GM21825 (cell line): Measurements from ENCODE around the gene NR5A2.

ENCODE experiments used
- ATAC-seq: cut with Tn5 transposase; IDR thresholded peaks from one replicate; pipeline ENCODE4 v1.9.1; 2021; ENCODE audit warnings: mild to moderate bottlenecking, moderate library complexity; ENCODE audit not compliant: unreplicated experiment

NR5A2 gene

DNA sequence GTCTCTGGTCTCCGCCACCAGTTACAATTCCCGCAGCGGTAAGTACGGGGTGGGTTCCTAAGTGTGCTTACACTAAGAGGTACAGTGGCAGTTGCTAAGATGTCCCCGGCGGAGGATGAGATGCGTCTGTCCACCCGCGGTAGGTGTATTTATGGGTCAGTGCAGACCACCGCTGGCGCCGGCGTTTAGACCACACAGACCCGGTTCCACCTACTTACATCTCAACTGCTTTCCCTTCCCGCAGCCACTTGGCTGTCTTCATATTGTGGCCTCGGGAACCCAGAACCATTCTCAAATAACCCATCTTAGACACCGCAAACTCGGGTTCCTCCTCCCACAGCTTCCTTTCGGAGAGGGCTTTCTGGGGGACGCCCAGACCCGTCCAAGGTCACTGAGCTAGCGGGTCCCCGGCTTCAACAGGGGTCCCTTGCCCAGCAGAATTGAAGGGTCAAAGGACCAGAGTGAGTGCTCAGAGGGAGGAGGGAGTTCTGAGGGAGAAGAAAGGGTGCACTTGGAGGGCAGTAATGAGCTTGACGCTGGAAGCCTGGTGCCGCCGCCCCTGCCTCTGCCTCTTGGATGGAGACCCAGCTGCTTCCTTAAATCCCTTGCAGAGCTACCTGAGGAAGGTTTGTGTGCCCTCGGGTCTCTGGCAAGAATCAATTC lies 8.6 kb downstream of the NR5A2 start:
- no peak for ATAC-seq

DNA sequence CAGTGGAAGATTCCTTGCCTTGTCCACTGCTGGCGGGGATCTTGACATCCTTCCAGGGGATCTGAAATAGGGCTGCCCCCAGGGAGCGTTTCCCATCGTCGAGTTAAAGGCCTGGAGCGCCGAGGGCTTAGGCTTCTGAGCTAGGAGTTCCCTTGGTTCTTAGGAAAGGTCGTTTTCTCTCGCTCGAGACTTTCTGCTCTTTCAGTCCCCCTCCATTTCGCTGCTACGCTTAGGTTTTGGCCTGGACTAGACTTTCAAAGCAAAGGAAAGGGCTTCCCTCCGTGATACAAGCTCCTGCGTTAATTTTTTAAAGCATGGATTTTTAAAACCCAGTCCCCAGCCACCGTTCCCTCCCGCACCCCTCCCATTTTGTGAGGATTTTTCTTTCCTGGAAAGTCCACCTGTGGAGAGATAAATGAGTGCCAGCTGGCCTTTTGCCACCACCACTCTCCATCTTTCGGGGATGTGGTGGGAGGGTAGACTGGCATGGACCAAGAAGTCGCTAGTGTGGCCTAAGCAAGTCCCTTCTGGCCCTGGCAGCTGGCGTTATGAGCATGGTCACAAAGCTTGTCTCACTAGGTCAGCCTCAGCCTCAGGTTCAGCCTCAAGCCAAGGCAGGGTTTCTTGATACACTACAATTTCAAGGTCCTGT lies 9.2 kb downstream of the NR5A2 start:
- ATAC-seq: no peak

DNA sequence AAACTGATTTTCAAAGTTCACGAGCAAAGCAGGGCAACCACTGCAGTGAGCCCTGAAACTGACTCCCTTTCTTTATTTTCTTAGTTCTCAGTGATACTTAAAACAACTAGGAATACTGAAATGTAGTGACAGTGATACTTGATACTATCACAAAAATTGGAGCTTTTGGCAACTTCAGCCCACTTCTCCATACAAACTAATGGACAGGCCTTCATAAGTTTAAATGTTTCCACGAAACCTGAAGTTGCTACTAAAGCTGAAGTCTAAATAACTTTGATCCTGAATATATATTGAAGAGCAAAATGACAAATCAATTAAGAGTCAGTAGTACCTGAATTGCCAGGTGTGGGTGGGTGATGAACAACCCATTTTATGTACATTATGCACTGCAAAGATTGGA lies 10.0 kb downstream of the NR5A2 start:
- no peak for ATAC-seq

DNA sequence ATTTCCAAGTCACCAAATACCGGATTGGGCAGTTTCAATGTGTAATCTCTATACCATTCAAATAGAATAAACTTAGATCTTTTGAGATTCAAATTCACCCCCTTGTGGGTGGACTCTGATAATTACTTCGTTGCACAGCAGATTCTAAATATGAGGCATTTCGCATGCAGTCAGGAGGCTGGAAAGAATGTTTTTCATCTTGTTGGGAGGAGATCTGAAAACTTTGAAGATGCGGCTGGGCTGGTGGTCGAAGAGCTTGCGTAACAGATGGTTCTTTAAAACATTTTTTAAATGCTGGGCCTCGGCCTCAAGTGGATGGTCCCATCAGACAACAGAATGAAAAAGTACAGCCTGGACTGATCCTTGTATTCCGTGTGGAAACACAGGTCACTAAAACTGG lies 10.4 kb downstream of the NR5A2 start:
- no peak for ATAC-seq

DNA sequence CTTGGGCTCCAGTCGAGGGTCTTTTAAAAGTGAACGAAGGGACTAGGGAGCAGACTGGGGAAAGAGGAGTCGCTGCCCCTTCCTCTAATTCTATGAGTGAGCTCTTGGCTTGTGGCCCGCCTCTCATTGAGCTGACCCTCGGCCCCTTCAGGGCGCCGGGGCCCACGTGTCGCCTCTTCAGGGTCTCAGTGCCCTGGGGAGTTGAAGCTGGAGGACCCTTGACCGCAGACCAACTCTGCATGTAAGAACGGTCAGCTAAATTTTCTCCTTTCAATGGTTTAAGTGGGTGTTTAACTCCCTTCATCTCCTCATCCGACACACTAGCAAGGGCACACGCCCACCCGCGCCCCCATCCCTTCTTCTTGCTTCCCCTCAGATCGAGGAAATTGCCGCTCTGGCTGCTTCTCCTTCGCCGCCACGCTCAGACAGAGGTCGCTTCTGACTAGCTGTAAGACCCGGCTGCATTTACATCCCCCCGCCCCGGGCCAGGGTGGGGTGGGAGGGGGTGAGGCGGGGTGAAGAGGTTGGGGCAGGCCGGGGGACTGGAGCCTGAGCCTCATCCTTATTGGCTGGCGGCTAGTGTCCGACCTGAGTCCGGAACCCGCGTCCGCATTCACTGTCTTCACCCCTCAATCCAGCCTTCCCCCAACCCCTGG lies 10.9 kb downstream of the NR5A2 start:
- no peak for ATAC-seq

DNA sequence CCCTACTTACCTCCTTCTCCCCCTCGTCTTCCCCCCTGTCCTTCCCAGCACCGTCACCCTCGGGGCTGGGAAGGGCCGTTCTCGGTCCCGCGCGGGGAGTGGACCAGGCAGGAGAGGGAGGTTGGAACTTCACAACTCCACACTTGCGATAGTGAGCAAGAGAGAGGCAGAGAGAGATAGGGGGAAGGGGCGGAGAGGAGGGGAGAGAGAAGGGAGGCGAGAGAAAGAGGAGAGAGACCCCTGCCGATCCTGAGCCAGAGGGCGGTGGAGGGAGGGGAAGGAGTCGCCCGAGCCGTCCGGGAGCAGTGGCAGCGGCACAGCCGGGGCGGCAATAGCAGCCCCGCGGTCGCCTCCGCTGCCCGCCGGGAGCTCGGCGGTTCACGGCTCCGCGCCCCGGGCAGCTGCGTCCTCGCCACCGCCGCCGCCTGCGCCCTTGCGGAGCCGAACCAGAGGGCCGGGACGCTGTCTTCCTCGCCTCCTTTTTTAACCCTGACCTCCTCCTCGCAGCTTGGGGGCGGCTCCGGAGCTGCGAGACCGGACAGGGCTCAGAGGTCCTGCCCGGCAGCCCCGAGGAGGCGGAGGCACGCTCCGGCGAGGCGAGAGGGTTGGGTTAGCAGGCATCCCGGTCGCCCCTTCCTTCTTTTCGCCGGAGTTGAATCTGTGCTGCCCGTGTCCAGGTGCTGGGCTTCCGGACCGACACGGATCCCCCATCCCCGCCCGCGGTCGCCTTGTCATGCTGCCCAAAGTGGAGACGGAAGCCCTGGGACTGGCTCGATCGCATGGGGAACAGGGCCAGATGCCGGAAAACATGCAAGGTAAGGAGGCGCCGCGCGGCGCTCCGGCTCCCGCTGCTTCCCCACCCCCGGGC lies 11.7 kb downstream of the NR5A2 start:
- no peak for ATAC-seq

DNA sequence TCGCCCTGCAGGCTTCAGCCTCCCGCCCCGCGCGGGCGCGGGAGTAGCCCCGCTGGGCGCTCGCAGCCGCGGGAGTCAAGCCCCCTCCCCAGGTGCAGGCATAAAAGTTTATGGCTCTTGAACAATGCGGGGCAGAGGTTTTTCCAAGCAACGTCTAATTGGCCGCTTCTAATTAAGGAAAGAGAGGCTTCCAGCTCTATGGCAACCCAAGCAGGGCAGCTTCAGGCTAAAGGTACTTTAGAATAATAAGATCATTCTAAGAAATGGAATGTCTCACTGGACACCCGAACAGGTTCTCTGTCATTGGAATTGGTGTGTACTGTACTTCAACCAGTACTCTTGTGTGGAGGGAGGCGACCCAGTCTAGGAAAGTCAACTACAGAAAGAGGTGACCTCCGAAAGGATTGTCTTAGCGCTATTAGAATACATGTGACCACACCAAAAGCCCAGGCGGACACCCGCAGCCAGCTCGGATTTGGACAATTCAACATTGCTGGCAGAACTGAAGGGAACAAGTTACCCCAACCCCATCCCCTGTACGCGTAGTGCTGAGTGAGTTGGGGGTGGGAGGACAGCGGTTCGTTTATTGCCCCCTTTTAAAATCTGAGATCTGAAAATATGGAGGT lies 12.5 kb downstream of the NR5A2 start:
- no peak for ATAC-seq

DNA sequence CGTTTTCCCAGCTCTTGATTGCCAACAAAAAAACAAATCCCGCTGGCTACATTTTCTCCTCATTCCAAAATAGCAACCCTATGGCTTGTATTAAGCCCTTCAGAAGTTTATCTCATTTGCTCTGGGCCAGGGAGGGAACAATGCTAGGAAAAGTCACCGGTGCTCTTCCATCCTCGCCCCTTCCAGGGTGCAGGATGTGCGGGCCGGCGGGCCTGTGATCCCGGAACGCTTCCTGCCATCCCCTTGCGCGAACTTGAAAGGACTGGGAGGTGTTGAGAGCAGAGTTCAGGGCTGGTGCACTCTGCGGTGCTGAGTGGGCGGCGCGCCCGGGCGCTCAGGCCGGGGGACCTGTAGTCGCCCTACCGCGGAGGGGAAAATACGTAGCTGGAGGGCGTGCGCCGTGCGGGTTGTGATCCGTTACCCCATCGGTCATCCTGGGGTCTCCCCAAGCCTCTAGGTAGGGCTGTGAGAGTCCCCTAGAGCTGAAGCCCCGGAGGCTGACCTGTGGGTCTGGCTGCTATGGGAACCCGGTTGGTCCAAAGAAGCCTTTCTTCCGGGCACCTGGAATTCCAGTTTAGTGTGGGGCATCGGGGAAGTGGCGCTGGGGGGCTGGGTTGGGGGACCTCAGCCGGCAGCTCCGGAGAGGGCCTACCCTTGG lies 13.1 kb downstream of the NR5A2 start:
- ATAC-seq: no peak

DNA sequence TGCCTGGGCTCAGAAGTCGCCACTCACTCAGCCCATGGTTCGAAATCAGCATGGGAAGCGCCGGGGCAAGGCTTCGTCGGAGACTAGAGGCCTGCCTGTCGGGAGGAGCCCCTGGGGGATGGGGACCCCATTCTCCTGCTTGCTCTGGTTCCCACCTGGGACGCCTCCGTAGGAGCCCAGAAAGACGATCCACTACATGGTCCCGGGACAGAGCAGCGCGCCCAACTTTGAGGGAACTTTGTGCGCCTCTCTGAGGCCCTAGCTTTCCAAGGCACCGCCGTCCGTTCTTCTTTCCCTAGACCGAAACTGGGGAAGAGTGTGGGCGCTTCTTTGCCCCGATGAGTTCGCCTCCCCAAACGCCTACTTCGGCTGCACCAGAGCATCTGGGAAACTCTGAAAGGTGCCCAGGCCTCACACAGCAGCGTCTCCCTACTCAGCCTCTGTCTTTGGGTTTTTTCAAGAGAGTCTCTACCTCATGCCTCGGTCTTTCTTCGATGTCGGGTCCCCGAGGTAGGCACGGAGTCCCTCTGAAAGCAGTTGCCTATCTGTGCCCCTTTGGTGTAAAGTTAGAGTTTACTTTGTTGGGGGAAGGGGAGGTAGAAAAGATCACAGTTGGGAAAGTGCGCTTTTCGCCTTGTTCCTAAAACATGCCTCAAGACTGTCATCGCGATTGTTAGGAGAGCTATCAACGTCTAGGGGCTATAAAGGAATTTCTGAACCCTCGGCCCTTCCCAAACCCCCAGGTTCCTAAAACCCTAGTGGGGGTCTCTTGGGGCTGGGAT lies 14.0 kb downstream of the NR5A2 start:
- no peak for ATAC-seq

DNA sequence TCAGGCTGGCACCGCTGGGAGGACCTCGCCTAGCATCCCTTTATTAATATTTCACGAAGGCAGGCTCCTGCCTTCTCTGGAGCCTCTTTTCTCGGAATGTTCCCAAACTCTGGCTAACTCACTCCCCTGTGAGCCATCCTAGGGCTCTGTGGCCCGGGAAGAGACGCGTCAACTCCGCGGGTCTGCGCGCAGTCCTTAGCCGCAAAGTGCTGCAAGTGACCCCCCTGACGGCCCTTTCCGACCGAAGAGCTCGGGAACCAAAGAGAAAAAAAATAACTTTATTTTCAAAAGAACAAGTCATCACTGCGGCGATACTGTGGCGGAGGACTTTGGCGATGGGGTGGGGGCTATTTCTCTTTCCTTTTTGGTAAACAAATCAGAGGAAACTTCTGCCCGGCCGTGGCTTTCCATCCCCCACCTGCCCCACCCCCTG lies 14.6 kb downstream of the NR5A2 start:
- no peak for ATAC-seq

DNA sequence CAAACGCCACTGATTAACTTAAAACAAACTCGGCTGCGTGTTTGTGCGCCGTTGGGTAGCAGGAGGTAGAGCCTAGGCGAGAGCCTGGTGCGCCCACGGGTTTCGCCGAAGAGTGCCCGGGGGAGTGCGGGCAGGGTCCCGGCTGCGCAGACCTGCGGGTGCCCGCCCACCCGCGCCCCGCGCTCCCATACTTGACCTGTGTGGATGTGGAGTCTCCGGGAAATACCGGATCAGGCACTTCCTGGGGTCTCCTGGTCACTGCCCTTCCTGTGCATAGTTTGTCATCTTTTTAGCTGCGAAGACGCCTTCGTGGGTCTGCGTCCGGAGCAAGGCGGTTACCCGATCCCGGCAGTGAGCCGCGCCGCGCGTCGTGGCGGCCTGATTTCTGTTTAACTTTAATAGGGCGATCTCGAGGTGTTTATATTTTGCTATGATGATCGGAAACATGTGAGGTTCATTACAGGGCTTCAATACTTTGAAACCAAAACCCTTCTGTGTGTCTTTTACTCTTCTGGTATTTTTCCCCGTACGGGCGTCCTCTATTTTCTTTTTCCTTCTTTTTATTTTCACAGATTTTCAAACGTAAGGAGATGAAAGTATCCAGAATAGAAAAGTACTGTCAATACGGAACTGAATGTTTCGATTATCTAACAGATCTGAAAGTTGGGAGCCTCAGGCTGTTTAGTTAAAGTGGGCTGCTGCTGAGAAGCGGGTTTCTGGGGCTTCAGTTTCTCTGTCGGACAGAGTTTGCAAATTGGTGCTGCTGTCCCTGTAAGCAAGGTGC lies 15.2 kb downstream of the NR5A2 start:
- ATAC-seq: no peak

DNA sequence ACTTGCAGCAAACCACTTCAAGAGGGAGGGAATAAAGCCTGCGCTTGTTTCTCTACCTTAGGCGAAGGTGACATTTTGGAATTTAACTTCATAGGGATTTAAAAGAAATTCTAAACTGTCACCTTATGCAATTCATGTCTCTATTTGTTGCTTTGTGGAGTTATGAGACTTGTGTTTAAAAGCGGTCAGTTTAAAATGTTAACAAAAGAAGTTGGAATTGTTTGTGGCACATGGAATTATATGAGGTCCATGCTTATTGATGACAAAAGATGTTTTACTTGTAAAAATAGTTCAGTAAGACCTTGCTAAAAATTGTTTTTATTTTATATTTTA lies 15.8 kb downstream of the NR5A2 start:
- ATAC-seq: no peak

DNA sequence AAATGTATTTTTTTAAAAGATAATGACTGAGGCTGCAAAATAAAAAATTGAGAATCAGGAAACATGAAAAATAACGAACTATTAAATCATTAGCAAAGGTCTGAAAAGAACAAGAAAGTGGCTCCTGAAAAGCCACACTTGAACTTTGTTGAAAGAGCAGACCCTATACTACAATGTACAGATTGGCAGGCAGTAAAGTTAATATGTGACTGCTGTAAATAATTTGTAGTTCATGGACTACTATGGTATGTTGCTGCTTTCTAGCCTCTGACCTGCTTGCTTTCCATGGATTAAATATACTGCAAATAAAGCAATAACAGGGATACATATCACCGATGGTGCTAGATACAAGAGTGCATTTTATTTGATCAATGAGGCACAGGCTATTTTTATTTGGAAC lies 18.6 kb downstream of the NR5A2 start:
- no peak for ATAC-seq

DNA sequence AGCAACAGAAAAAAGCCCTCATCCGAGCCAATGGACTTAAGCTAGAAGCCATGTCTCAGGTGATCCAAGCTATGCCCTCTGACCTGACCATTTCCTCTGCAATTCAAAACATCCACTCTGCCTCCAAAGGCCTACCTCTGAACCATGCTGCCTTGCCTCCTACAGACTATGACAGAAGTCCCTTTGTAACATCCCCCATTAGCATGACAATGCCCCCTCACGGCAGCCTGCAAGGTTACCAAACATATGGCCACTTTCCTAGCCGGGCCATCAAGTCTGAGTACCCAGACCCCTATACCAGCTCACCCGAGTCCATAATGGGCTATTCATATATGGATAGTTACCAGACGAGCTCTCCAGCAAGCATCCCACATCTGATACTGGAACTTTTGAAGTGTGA lies 20.7 kb downstream of the NR5A2 start:
- no peak for ATAC-seq

DNA sequence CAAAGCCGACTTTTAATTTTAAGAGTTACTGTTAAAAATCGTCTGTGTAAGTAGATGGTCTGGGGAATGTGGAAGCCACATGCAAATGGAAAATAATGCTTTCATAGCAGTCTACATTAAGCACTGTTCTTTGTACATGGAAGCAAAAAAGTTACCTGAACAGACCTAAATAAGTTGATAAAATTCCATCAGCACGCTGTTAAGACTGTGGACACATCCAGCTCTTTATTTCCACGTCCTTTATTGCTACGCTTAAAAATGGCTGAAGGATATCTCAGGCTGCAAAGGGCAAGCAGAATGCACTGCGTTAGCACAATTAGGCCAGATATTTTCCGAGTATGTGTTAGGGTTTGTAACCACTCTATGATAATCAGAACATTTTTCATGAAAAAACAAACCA lies 22.3 kb downstream of the NR5A2 start:
- ATAC-seq: no peak

DNA sequence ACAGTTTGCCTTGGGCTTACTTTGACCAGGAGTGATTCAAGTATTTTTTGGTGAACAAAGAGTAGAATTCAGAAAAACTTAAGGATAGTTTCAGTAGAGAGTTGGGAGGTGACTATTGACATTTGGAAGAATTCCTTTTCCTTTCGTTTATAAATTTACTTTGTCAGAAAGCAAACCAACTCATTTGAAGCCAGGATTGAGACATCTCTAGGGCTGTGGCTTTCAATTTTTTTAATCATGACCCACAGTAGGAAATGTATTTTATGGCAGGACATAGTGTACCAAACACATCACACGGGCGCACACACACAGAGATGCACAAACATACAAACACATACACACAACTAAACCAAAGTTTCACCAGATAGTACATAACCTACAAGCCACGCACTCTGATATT lies 24.1 kb downstream of the NR5A2 start:
- ATAC-seq: no peak

DNA sequence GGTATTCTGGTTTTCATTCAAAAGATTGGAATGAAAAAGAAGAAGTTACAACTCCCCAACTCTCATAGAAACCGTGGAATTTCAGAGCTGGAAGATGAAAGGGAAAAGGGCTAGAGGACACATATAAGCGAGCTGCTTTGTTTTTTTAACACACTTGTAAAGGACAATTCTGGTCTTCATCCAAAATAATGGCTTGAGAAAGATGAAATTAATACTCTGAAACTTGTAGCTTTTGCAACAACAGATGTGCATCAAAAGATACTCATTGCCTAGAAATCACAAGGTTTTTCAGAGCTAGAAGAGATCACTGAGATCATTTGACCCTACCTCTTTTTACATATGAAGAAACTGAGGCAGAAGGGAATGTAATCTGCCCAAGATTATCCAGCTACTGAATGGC lies 25.6 kb downstream of the NR5A2 start:
- no peak for ATAC-seq

DNA sequence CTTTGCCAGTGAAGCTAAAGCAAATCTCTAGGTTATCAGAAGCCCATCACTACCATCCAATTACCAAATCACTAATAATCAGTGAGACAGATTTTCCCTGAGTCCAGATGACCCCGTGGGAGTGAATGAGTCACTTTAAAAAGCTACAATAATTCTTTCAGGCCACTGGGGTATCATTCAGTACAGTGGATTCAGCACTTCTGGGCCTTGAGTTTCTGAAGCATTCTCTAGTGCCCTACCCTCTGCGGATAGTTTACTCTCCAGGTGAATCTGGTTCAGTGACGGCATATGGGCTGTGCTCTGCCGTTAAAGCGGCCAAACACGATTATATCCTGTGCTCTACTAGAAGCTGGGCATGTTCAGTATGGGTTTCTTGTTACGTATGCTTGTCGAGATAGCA lies 26.1 kb downstream of the NR5A2 start:
- ATAC-seq: no peak

DNA sequence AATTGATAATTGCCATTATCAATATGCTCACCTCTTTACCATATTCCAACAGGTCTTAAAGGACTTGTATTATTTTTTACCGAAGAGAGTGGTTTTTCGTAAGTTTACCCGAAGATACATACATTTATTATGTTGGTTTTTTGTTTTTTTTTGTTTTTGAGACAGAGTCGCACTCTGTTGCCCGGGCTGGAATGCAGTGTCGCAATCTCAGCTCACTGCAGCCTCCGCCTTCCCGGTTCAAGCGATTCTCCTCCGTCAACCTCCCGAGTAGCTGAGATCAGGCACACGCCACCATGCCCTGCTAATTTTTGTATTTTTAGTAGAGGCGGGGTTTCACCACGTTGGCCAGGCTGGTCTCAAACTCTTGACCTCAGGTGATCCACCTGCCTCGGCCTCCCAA lies 30.8 kb downstream of the NR5A2 start:
- ATAC-seq: no peak
